Measurements from ENCODE around the gene DGKQ. TPM values are rescaled to one million over a fixed set of nuclear protein-coding genes. Genes with fewer than 3 reads are reported as not detected.

Gene DGKQ
- 10 to 100 TPM; 17.6 to 19.2 TPM for total RNA-seq
- polyA plus RNA-seq (2013, experiment 1 of 2) = 10.9 TPM
- polyA plus RNA-seq (2013, experiment 2 of 2) = 13.9 TPM
- total RNA-seq = 19.2 to 121 (median 58.1) reads per million in 172 experiments

- H3K27me3 Mint-ChIP-seq = no peaks in the 10 kb centered on the region
- H3K4me1 Mint-ChIP-seq (ENCODE audit: low read depth) = no peaks in the 10 kb centered on the region
- Histone ChIP-seq H3K4me3 (ENCODE audit: low read length) (peak within 1 kb of the TSS; percentile 63), H3K4me1 (ENCODE audit: insufficient read depth, low read length) (peaks cover 32% of the 10 kb centered on the region), H3K9me3 (ENCODE audit: control insufficient read depth in 1 of 2, insufficient read depth in 1 of 2, low read length in 2 of 2) (peaks cover 0 to 4% of the 10 kb centered on the region in 2 experiments), H3K27me3 (ENCODE audit: control insufficient read depth in 1 of 2, insufficient read depth in 2 of 2, low read length in 2 of 2) (no peaks in the 10 kb centered on the region), H3K27ac (ENCODE audit: low read depth in 1 of 2, low read length in 2 of 2) (no peak within 1 kb of the TSS), H3K36me3 (ENCODE audit: insufficient read depth, low read length) (no peaks in the 10 kb centered on the region)
- no peak for TF ChIP-seq CTCF (IDR thresholded peaks at IDR 0.05)
- DNase-seq = peak; percentile 78 to 96 (median 90)
- no peaks in the 10 kb centered on the region for H3K36me3 Mint-ChIP-seq (ENCODE audit: low read depth)
- POLR2A ChIA-PET = interaction anchor here (1.1 to 1.5 kb wide), 2 partner anchors 13 to 37 kb away, joined by 5 read pairs; partner anchors contain the start of genes FGFRL1 and IDUA
- CTCF ChIA-PET = interaction anchor here (0.9 to 1.0 kb wide), 2 partner anchors 14 to 37 kb away, joined by 3 read pairs; no protein-coding TSS in a partner anchor
- no peaks in the 10 kb centered on the region for H3K9me3 Mint-ChIP-seq
- no peak within 1 kb of the TSS for H3K27ac Mint-ChIP-seq
- peak within 1 kb of the TSS; percentile 60 for H3K4me3 Mint-ChIP-seq
- peak; percentile 94 for ATAC-seq (ENCODE audit: poor library complexity)
- intact Hi-C loops (cut with DNase I, micrococcal nuclease) = loop anchor here (1.0 to 5.0 kb wide), 6 partner anchors 14 to 268 kb away; partner anchors contain the start of genes GAK (in 2 of the 2), TMEM175 (in 2 of the 2), FGFRL1 (in 1 of the 2) and IDUA (in 1 of the 2)
Measured at GRCh38 chr4:973431-974397, at the start of gene DGKQ. Gene DGKQ (minus strand): TSS chr4:973569. CDS start chr4:973482, 87 bp downstream.

GRCh38 chr4:1022739-1023066 lies 49.3 kb upstream of the DGKQ start:
- Histone ChIP-seq H3K27me3 (ENCODE audit: control insufficient read depth in 1 of 2, insufficient read depth in 2 of 2, low read length in 2 of 2) (no peaks in the 10 kb centered on the region), H3K9me3 (ENCODE audit: control insufficient read depth in 1 of 2, insufficient read depth in 1 of 2, low read length in 2 of 2) (peaks cover 0 to 8% of the 10 kb centered on the region in 2 experiments), H3K4me1 (ENCODE audit: insufficient read depth, low read length) (peaks cover 21% of the 10 kb centered on the region), H3K36me3 (ENCODE audit: insufficient read depth, low read length) (peaks cover 4% of the 10 kb centered on the region), H3K4me3 (ENCODE audit: low read length) (no peak overlapping the region), H3K27ac (ENCODE audit: low read depth in 1 of 2, low read length in 2 of 2) (no peak overlapping the region)
- POLR2A ChIA-PET = no interaction called here
- CTCF ChIA-PET = no interaction called here
- ATAC-seq (ENCODE audit: poor library complexity) (no peak), DNase-seq (no peak)
- intact Hi-C loops (cut with DNase I, micrococcal nuclease) = no loop called here
- Mint-ChIP-seq H3K9me3 (no peaks in the 10 kb centered on the region), H3K4me1 (ENCODE audit: low read depth) (peaks cover 17% of the 10 kb centered on the region), H3K36me3 (ENCODE audit: low read depth) (peaks cover 10% of the 10 kb centered on the region), H3K4me3 (no peak overlapping the region), H3K27me3 (no peaks in the 10 kb centered on the region), H3K27ac (no peak overlapping the region)
- TF ChIP-seq CTCF (IDR thresholded peaks at IDR 0.05) = no peak

- Histone ChIP-seq H3K9me3 (ENCODE audit: control insufficient read depth in 1 of 2, insufficient read depth in 1 of 2, low read length in 2 of 2) (peaks cover 0 to 8% of the 10 kb centered on the region in 2 experiments), H3K4me1 (ENCODE audit: insufficient read depth, low read length) (peaks cover 21% of the 10 kb centered on the region), H3K36me3 (ENCODE audit: insufficient read depth, low read length) (peaks cover 4% of the 10 kb centered on the region), H3K27me3 (ENCODE audit: control insufficient read depth in 1 of 2, insufficient read depth in 2 of 2, low read length in 2 of 2) (no peaks in the 10 kb centered on the region), H3K27ac (ENCODE audit: low read depth in 1 of 2, low read length in 2 of 2) (no peak overlapping the region), H3K4me3 (ENCODE audit: low read length) (no peak overlapping the region)
- Mint-ChIP-seq H3K36me3 (ENCODE audit: low read depth) (peaks cover 10% of the 10 kb centered on the region), H3K9me3 (no peaks in the 10 kb centered on the region), H3K27me3 (no peaks in the 10 kb centered on the region), H3K4me1 (ENCODE audit: low read depth) (peaks cover 17% of the 10 kb centered on the region), H3K27ac (no peak overlapping the region), H3K4me3 (no peak overlapping the region)
- no peak for TF ChIP-seq CTCF (IDR thresholded peaks at IDR 0.05)
- DNase-seq (no peak), ATAC-seq (ENCODE audit: poor library complexity) (no peak)
- POLR2A ChIA-PET = no interaction called here
- CTCF ChIA-PET = no interaction called here
- intact Hi-C loops (cut with DNase I, micrococcal nuclease) = no loop called here
Measured at GRCh38 chr4:1022051-1022738, 48.8 kb upstream of the DGKQ start.
